ENCODE data around the gene COL7A1. TPM values are rescaled to one million over a fixed set of nuclear protein-coding genes. Genes with fewer than 3 reads are reported as not detected.

COL7A1 gene
- total RNA-seq, 1 donor from 2014 or later, result 337 TPM

DNA sequence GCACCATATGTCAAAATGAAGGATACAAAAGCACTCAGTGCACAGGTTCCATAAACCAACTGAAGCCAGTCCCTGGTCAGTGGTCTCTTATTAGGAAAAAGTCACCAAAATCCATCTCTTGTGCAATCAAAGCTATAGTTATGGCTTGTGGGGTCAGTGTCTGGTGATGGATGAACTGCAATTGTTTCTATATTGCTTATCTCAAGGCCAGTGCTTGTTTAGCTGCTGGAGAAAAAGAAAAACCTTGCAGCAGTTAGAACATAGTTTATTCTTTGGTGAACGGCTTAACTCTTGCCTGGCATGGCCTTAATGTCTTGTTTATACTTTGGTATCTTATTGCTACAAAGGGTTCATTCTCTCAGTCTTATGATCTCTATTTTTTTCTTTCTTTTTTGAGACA, 17.2 kb upstream of the COL7A1 start:
- H3K4me3 ChIP-seq (ENCODE audit: low read depth, low read length), result no peak overlapping the region
- no peaks in the 10 kb centered on the region for H3K27me3 ChIP-seq (ENCODE audit: control insufficient read depth, insufficient read depth, low read length)
- no peak for DNase-seq (ENCODE audit: low read depth)
- H3K36me3 ChIP-seq (ENCODE audit: control insufficient read depth, insufficient read depth, low read length), result no peaks in the 10 kb centered on the region
- TF ChIP-seq CTCF (IDR thresholded peaks at IDR 0.05; ENCODE audit: insufficient read depth, low read length, poor library complexity, severe bottlenecking), result no peak

- peak within 1 kb of the TSS; percentile 88 for H3K4me3 ChIP-seq (ENCODE audit: low read depth, low read length)
- DNase-seq (ENCODE audit: low read depth), result peak; percentile 70
- TF ChIP-seq CTCF (IDR thresholded peaks at IDR 0.05; ENCODE audit: insufficient read depth, low read length, poor library complexity, severe bottlenecking), result peak; percentile 66
Observed at GRCh38 chr3:48609088-48610005, 14.2 kb upstream of the COL7A1 start, which contains the start of gene UQCRC1. Gene UQCRC1, minus strand, starts transcription at chr3:48609646. Its CDS starts 26 bp downstream, at chr3:48609620.

GRCh38 chr3:48607519-48607918, 12.4 kb upstream of the COL7A1 start:
- no peak for DNase-seq (ENCODE audit: low read depth)
- H3K36me3 ChIP-seq (ENCODE audit: control insufficient read depth, insufficient read depth, low read length), result peaks cover 6% of the 10 kb centered on the region
- TF ChIP-seq CTCF (IDR thresholded peaks at IDR 0.05; ENCODE audit: insufficient read depth, low read length, poor library complexity, severe bottlenecking), result no peak
- H3K4me3 ChIP-seq (ENCODE audit: low read depth, low read length), result no peak overlapping the region
- H3K27me3 ChIP-seq (ENCODE audit: control insufficient read depth, insufficient read depth, low read length), result no peaks in the 10 kb centered on the region

More at GRCh38 chr3:48609088-48610005, 14.2 kb upstream of the COL7A1 start, which contains the start of gene UQCRC1:
- Histone ChIP-seq H3K36me3 (ENCODE audit: control insufficient read depth, insufficient read depth, low read length) (peaks cover 4% of the 10 kb centered on the region), H3K27me3 (ENCODE audit: control insufficient read depth, insufficient read depth, low read length) (no peaks in the 10 kb centered on the region)

DNA sequence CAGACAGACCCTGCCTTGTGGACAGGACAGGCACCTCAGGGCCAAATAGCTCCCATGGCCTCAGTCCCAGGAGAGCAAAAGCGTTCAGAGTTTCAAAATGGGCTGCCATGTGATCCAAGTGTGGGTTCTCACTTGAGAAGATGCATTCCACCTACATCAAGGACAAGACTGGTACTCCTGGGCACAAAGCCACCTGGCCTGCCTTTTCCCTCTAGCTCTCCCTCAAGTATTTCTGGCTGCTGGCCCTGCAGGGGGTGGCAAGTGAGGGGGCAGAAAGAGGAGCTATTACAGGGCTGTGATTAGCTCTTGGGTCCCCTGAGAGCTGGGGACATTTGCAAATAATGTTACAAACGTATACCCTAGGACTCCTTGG, 6.5 kb upstream of the COL7A1 start:
- no peak for DNase-seq (ENCODE audit: low read depth)
- no peak for TF ChIP-seq CTCF (IDR thresholded peaks at IDR 0.05; ENCODE audit: insufficient read depth, low read length, poor library complexity, severe bottlenecking)
- H3K27me3 ChIP-seq (ENCODE audit: control insufficient read depth, insufficient read depth, low read length), result no peaks in the 10 kb centered on the region
- H3K4me3 ChIP-seq (ENCODE audit: low read depth, low read length), result no peak overlapping the region
- peaks cover 13% of the 10 kb centered on the region for H3K36me3 ChIP-seq (ENCODE audit: control insufficient read depth, insufficient read depth, low read length)

GRCh38 chr3:48600711-48601621, 5.8 kb upstream of the COL7A1 start:
- DNase-seq (ENCODE audit: low read depth), result no peak
- Histone ChIP-seq H3K36me3 (ENCODE audit: control insufficient read depth, insufficient read depth, low read length) (peaks cover 13% of the 10 kb centered on the region), H3K4me3 (ENCODE audit: low read depth, low read length) (no peak overlapping the region), H3K27me3 (ENCODE audit: control insufficient read depth, insufficient read depth, low read length) (no peaks in the 10 kb centered on the region)
- TF ChIP-seq CTCF (IDR thresholded peaks at IDR 0.05; ENCODE audit: insufficient read depth, low read length, poor library complexity, severe bottlenecking), result no peak
